H54 (cell line): ENCODE measurements around the gene XCL2.
"Not testable (repeated sequence)": the region's sequence is repeated elsewhere in the genome, so short reads cannot be mapped to it uniquely, and the experiment has no call there.

Experiments
- DNase-seq: peaks from one replicate; pipeline ENCODE4 v3.0.0; 2011; ENCODE audit warnings: low spot score, mixed read lengths; ENCODE audit not compliant: insufficient read length
- FAIRE-seq: peaks from 3 replicates; lab custom pipeline; 2011; peaks lifted over from hg19 to GRCh38; lab: Jason Lieb, UNC
- POLR2A ChIP-seq: IDR thresholded peaks from 2 replicates; pipeline ENCODE4 v1.6.1; 2011; ENCODE audit warnings: low read depth, mild to moderate bottlenecking, low read length

The XCL2 gene

GRCh38 chr1:168543840-168544498 is at the start of gene XCL2:
TSS of gene XCL2 (minus strand) at chr1:168543997. CDS start at chr1:168543964, 33 bp downstream.
- not testable (repeated sequence) for FAIRE-seq, DNase-seq

- TF ChIP-seq POLR2A = no peak
- DNase-seq = no peak
- FAIRE-seq = no peak
Measured at GRCh38 chr1:168591641-168592250, 47.9 kb upstream of the XCL2 start.

GRCh38 chr1:168591066-168591465 is 47.3 kb upstream of the XCL2 start:
- no peak for DNase-seq
- no peak for FAIRE-seq
- no peak for TF ChIP-seq POLR2A

GRCh38 chr1:168589167-168589566 is 45.4 kb upstream of the XCL2 start:
- no peak for TF ChIP-seq POLR2A
- no peak for DNase-seq
- FAIRE-seq = no peak

GRCh38 chr1:168585937-168586336 is 42.1 kb upstream of the XCL2 start:
- FAIRE-seq (no peak), DNase-seq (no peak)
- no peak for TF ChIP-seq POLR2A

GRCh38 chr1:168585191-168585590 is 41.4 kb upstream of the XCL2 start:
- DNase-seq (no peak), FAIRE-seq (no peak)
- no peak for TF ChIP-seq POLR2A

- TF ChIP-seq POLR2A = no peak
- FAIRE-seq (no peak), DNase-seq (no peak)
Measured at GRCh38 chr1:168583571-168583970, 39.8 kb upstream of the XCL2 start.

GRCh38 chr1:168582688-168583336 is 39.0 kb upstream of the XCL2 start:
- DNase-seq (no peak), FAIRE-seq (no peak)
- no peak for TF ChIP-seq POLR2A

- DNase-seq (no peak), FAIRE-seq (no peak)
- no peak for TF ChIP-seq POLR2A
Measured at GRCh38 chr1:168581817-168582572, 38.2 kb upstream of the XCL2 start.

- FAIRE-seq = not testable (repeated sequence)
Measured at GRCh38 chr1:168580991-168581390, 37.2 kb upstream of the XCL2 start.

GRCh38 chr1:168580290-168580689 is 36.5 kb upstream of the XCL2 start:
- FAIRE-seq, DNase-seq: not testable (repeated sequence)

More at GRCh38 chr1:168580991-168581390, 37.2 kb upstream of the XCL2 start:
- DNase-seq = not testable (repeated sequence)

GRCh38 chr1:168578531-168579185 is 34.9 kb upstream of the XCL2 start:
- not testable (repeated sequence) for DNase-seq, FAIRE-seq

- DNase-seq, FAIRE-seq: not testable (repeated sequence)
Measured at GRCh38 chr1:168576245-168576688, 32.5 kb upstream of the XCL2 start, which contains the start of gene XCL1. TSS of gene XCL1 (plus strand) at chr1:168576605. CDS start at chr1:168576638, 33 bp downstream.

- DNase-seq = not testable (repeated sequence)
- FAIRE-seq = peak; percentile 85
Measured at GRCh38 chr1:168574234-168574633, 30.4 kb upstream of the XCL2 start.
